Measurements from ENCODE around the gene CREB5. TPM values are rescaled to one million over a fixed set of nuclear protein-coding genes. Genes with fewer than 3 reads are reported as not detected.

The CREB5 gene
- total and polyA plus RNA-seq, 2 experiments from 2014 or later = 2.4 to 4.4 TPM

DNA sequence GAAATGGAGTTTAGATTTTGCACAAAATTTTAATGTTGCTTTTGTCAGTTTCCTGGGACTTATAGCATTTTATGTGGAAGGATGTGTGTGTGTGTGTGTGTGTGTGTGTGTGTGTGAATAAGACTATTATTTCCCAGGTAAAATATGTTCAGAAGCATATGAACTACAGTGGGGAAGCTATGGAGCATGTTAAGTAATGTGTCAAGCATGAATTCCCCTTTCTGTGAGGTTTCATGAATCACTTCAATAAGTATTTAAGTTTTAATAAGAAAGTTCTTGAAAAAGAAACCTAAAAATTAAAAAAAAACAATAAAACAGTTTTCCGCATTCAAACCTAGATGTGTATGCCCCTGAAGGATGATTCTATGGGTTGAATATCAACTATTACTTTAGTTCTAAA is 693 bp downstream of the CREB5 start:
- H3K4me2 ChIP-seq = no peak overlapping the region; the same call in 1 of the 2 replicates
- no peak overlapping the region for H3K4me3 ChIP-seq
- no peaks in the 10 kb centered on the region for H4K20me1 ChIP-seq (replicated peaks; ENCODE audit: insufficient read depth)
- H3K9me3 Mint-ChIP-seq = no peaks in the 10 kb centered on the region
- TF ChIP-seq EZH2phosphoT487 (IDR thresholded peaks at IDR 0.05; ENCODE audit: unreplicated experiment) (no peak), JUNB (IDR thresholded peaks at IDR 0.05; ENCODE audit: unreplicated experiment) (no peak), ZNF114 (CRISPR knock-in tag; IDR thresholded peaks at IDR 0.05) (no peak), POLR2AphosphoS5 (IDR thresholded peaks at IDR 0.05; ENCODE audit: low read depth) (no peak), ZNF331 (CRISPR knock-in tag; IDR thresholded peaks at IDR 0.05; ENCODE audit: low read depth) (no peak), EZH2 (IDR thresholded peaks at IDR 0.05; ENCODE audit: low read depth, unreplicated experiment) (no peak), CREB1 (CRISPR knock-in tag; IDR thresholded peaks at IDR 0.05; ENCODE audit: low read depth) (no peak)
- TF ChIP-seq, protein P1, sequence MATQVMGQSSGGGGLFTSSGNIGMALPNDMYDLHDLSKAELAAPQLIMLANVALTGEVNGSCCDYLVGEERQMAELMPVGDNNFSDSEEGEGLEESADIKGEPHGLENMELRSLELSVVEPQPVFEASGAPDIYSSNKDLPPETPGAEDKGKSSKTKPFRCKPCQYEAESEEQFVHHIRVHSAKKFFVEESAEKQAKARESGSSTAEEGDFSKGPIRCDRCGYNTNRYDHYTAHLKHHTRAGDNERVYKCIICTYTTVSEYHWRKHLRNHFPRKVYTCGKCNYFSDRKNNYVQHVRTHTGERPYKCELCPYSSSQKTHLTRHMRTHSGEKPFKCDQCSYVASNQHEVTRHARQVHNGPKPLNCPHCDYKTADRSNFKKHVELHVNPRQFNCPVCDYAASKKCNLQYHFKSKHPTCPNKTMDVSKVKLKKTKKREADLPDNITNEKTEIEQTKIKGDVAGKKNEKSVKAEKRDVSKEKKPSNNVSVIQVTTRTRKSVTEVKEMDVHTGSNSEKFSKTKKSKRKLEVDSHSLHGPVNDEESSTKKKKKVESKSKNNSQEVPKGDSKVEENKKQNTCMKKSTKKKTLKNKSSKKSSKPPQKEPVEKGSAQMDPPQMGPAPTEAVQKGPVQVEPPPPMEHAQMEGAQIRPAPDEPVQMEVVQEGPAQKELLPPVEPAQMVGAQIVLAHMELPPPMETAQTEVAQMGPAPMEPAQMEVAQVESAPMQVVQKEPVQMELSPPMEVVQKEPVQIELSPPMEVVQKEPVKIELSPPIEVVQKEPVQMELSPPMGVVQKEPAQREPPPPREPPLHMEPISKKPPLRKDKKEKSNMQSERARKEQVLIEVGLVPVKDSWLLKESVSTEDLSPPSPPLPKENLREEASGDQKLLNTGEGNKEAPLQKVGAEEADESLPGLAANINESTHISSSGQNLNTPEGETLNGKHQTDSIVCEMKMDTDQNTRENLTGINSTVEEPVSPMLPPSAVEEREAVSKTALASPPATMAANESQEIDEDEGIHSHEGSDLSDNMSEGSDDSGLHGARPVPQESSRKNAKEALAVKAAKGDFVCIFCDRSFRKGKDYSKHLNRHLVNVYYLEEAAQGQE (IDR thresholded peaks at IDR 0.05; ENCODE audit: unreplicated experiment) = no peak
- H3K79me2 ChIP-seq (replicated peaks; ENCODE audit: insufficient read depth) = no peaks in the 10 kb centered on the region
- peaks cover 19% of the 10 kb centered on the region for H3K4me1 ChIP-seq (ENCODE audit: insufficient read depth)
- H3F3A ChIP-seq (replicated peaks; ENCODE audit: low read depth) = peaks cover 12% of the 10 kb centered on the region; the same call in 1 of the 2 replicates
- ATAC-seq (no peak), DNase-seq (ENCODE audit: low spot score) (no peak)
- no peaks in the 10 kb centered on the region for H3K36me3 Mint-ChIP-seq (ENCODE audit: low read depth)
- no peaks in the 10 kb centered on the region for H3K9me2 ChIP-seq (ENCODE audit: insufficient read depth)
- H3K27ac Mint-ChIP-seq = no peak overlapping the region
- H3K4me1 Mint-ChIP-seq = peaks cover 18% of the 10 kb centered on the region
- peaks cover 45% of the 10 kb centered on the region for H3K27me3 Mint-ChIP-seq (ENCODE audit: insufficient read depth, low read depth, poor library complexity)
- peaks cover 57% of the 10 kb centered on the region for H3K27me3 ChIP-seq (ENCODE audit: insufficient read depth)
- no peak overlapping the region for H3K4me3 Mint-ChIP-seq
- H3K27ac ChIP-seq (ENCODE audit: low read depth) = no peak overlapping the region
- H2AFZ ChIP-seq = no peak overlapping the region
- H3K36me3 ChIP-seq (ENCODE audit: insufficient read depth) = no peaks in the 10 kb centered on the region

DNA sequence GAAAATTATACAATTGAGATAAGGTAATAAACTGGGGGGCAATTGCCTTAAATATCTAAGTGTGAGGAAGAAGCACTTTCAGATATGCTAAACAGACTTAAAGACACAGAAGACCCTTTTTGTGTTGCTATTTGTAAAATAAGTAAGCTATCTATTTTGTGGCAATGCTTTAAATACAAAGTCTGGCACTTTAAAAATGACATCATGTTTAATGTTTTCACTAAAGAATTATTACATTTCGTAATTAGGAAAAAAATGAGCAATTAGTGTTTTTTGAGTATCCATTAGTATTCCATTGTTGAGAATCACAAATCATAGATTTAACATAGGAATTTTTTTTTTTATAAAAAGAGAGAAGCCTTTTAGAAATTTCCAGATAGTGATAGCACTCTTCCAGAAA is 2.1 kb downstream of the CREB5 start:
- H3K36me3 Mint-ChIP-seq (ENCODE audit: low read depth) = no peaks in the 10 kb centered on the region
- no peak overlapping the region for H2AFZ ChIP-seq
- peaks cover 47% of the 10 kb centered on the region for H3K27me3 ChIP-seq (ENCODE audit: insufficient read depth)
- peaks cover 16% of the 10 kb centered on the region for H3K4me1 Mint-ChIP-seq
- DNase-seq (ENCODE audit: low spot score) = no peak
- H3K9me2 ChIP-seq (ENCODE audit: insufficient read depth) = no peaks in the 10 kb centered on the region
- H3K27me3 Mint-ChIP-seq (ENCODE audit: insufficient read depth, low read depth, poor library complexity) = peaks cover 33% of the 10 kb centered on the region
- no peaks in the 10 kb centered on the region for H3K9me3 Mint-ChIP-seq
- peaks cover 14% of the 10 kb centered on the region for H3K4me1 ChIP-seq (ENCODE audit: insufficient read depth)
- H3K79me2 ChIP-seq (replicated peaks; ENCODE audit: insufficient read depth) = no peaks in the 10 kb centered on the region
- peaks cover 5% of the 10 kb centered on the region; the same call in 1 of the 2 replicates for H3F3A ChIP-seq (replicated peaks; ENCODE audit: low read depth)
- H3K36me3 ChIP-seq (ENCODE audit: insufficient read depth) = no peaks in the 10 kb centered on the region
- ATAC-seq = no peak
- H3K4me3 ChIP-seq = no peak overlapping the region
- H3K4me3 Mint-ChIP-seq = no peak overlapping the region
- H3K27ac Mint-ChIP-seq = no peak overlapping the region
- H4K20me1 ChIP-seq (replicated peaks; ENCODE audit: insufficient read depth) = no peaks in the 10 kb centered on the region
- no peak overlapping the region for H3K27ac ChIP-seq (ENCODE audit: low read depth)
- no peak overlapping the region for H3K4me2 ChIP-seq
- TF ChIP-seq, protein P2, sequence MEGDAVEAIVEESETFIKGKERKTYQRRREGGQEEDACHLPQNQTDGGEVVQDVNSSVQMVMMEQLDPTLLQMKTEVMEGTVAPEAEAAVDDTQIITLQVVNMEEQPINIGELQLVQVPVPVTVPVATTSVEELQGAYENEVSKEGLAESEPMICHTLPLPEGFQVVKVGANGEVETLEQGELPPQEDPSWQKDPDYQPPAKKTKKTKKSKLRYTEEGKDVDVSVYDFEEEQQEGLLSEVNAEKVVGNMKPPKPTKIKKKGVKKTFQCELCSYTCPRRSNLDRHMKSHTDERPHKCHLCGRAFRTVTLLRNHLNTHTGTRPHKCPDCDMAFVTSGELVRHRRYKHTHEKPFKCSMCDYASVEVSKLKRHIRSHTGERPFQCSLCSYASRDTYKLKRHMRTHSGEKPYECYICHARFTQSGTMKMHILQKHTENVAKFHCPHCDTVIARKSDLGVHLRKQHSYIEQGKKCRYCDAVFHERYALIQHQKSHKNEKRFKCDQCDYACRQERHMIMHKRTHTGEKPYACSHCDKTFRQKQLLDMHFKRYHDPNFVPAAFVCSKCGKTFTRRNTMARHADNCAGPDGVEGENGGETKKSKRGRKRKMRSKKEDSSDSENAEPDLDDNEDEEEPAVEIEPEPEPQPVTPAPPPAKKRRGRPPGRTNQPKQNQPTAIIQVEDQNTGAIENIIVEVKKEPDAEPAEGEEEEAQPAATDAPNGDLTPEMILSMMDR (conservative IDR thresholded peaks at IDR 0.05; ENCODE audit: low read depth in 2 of 2) = no peak
- no peak for TF ChIP-seq POLR2AphosphoS5 (IDR thresholded peaks at IDR 0.05; ENCODE audit: low read depth)
- no peak for TF ChIP-seq CREB1 (CRISPR knock-in tag; IDR thresholded peaks at IDR 0.05; ENCODE audit: low read depth)
- TF ChIP-seq STAT1 (IDR thresholded peaks at IDR 0.05; ENCODE audit: unreplicated experiment) = no peak
- no peak for TF ChIP-seq ZNF114 (CRISPR knock-in tag; IDR thresholded peaks at IDR 0.05)
- no peak for TF ChIP-seq ETS1 (IDR thresholded peaks at IDR 0.05)
- TF ChIP-seq, protein P1 (IDR thresholded peaks at IDR 0.05; ENCODE audit: unreplicated experiment) = no peak
- TF ChIP-seq EZH2 (IDR thresholded peaks at IDR 0.05; ENCODE audit: low read depth, unreplicated experiment) = no peak
